ENCODE results near the gene ANKS1A. TPM values are rescaled to one million over a fixed set of nuclear protein-coding genes. Genes with fewer than 3 reads are reported as not detected.
"Not testable (repeated sequence)": the region's sequence is repeated elsewhere in the genome, so short reads cannot be mapped to it uniquely, and the experiment has no call there.

The ANKS1A gene
- total RNA-seq, 1 donor from 2014 or later = 48.1 TPM

- H3K36me3 ChIP-seq = peaks cover 97% of the 10 kb centered on the region
- ATAC-seq (no peak), DNase-seq (no peak)
- H3K9me3 ChIP-seq = no peaks in the 10 kb centered on the region
- intact Hi-C loops (cut with DNase I) = no loop called here
- H3K27me3 ChIP-seq (ENCODE audit: low read depth) = no peaks in the 10 kb centered on the region
- no peak for TF ChIP-seq CTCF (IDR thresholded peaks at IDR 0.05)
- H3K27ac ChIP-seq = no peak overlapping the region
- H3K4me1 ChIP-seq = no peaks in the 10 kb centered on the region
- no peak overlapping the region for H3K4me3 ChIP-seq
These were observed 12.6 kb upstream of the ANKS1A start for GRCh38 chr6:34876472-34876871.

GRCh38 chr6:34877259-34877658 is 11.8 kb upstream of the ANKS1A start:
- intact Hi-C loops (cut with DNase I) = no loop called here
- no peak overlapping the region for H3K27ac ChIP-seq
- H3K9me3 ChIP-seq = no peaks in the 10 kb centered on the region
- DNase-seq = no peak
- no peak overlapping the region for H3K4me3 ChIP-seq
- H3K4me1 ChIP-seq = no peaks in the 10 kb centered on the region
- ATAC-seq = no peak
- TF ChIP-seq CTCF (IDR thresholded peaks at IDR 0.05) = no peak
- no peaks in the 10 kb centered on the region for H3K27me3 ChIP-seq (ENCODE audit: low read depth)
- peaks cover 97% of the 10 kb centered on the region for H3K36me3 ChIP-seq

GRCh38 chr6:34877869-34878485 is 11.1 kb upstream of the ANKS1A start:
- intact Hi-C loops (cut with DNase I) = no loop called here
- no peak for ATAC-seq
- H3K27ac ChIP-seq = no peak overlapping the region
- no peak for TF ChIP-seq CTCF (IDR thresholded peaks at IDR 0.05)
- no peak for DNase-seq
- H3K4me1 ChIP-seq = no peaks in the 10 kb centered on the region
- H3K4me3 ChIP-seq = no peak overlapping the region
- H3K27me3 ChIP-seq (ENCODE audit: low read depth) = no peaks in the 10 kb centered on the region
- no peaks in the 10 kb centered on the region for H3K9me3 ChIP-seq
- peaks cover 93% of the 10 kb centered on the region for H3K36me3 ChIP-seq

GRCh38 chr6:34884073-34884472 is 5.0 kb upstream of the ANKS1A start:
- ATAC-seq; H3K9me3 ChIP-seq; H3K27me3 ChIP-seq (ENCODE audit: low read depth); H3K4me3 ChIP-seq; intact Hi-C loops (cut with DNase I); H3K27ac ChIP-seq; DNase-seq: not testable (repeated sequence)
- H3K36me3 ChIP-seq = peaks cover 34% of the 10 kb centered on the region
- peaks cover 26% of the 10 kb centered on the region for H3K4me1 ChIP-seq

- intact Hi-C loops (cut with DNase I) = no loop called here
- Histone ChIP-seq H3K4me1 (peaks cover 30% of the 10 kb centered on the region), H3K27ac (no peak overlapping the region)
These were observed 4.1 kb upstream of the ANKS1A start for GRCh38 chr6:34884996-34885395.

GRCh38 chr6:34885837-34886236 is 3.2 kb upstream of the ANKS1A start:
- intact Hi-C loops (cut with DNase I); ATAC-seq; H3K4me3 ChIP-seq; H3K9me3 ChIP-seq; H3K27me3 ChIP-seq (ENCODE audit: low read depth); H3K27ac ChIP-seq; DNase-seq: not testable (repeated sequence)
- Histone ChIP-seq H3K36me3 (peaks cover 18% of the 10 kb centered on the region), H3K4me1 (peaks cover 37% of the 10 kb centered on the region)

More at GRCh38 chr6:34884996-34885395, 4.1 kb upstream of the ANKS1A start:
- no peaks in the 10 kb centered on the region for H3K27me3 ChIP-seq (ENCODE audit: low read depth)
- H3K4me3 ChIP-seq = no peak overlapping the region
- TF ChIP-seq CTCF (IDR thresholded peaks at IDR 0.05) = no peak
- no peaks in the 10 kb centered on the region for H3K9me3 ChIP-seq
- ATAC-seq (no peak), DNase-seq (no peak)
- peaks cover 25% of the 10 kb centered on the region for H3K36me3 ChIP-seq
